Panc1 (cell line): ENCODE results near the gene MORC2. TPM values are rescaled to one million over a fixed set of nuclear protein-coding genes. Genes with fewer than 3 reads are reported as not detected.

ENCODE experiments used
- ATAC-seq: fragments of 200-7000 bp; cut with Tn5 transposase; 2 replicates; pipeline ENCODE4 v1.9.1; 2020; ENCODE audit warnings: mild to moderate bottlenecking, moderate library complexity
- BruUV-seq: library from RNA; stranded (reverse); fragments of 400-500 nt; replicated peaks from 2 replicates; lab custom pipeline; 2021; lab: Mats Ljungman, UMichigan
- CTCF ChIA-PET: fragments of 300-600 bp; sonication (Branson Sonifier 250); formaldehyde crosslinking; loops from one replicate; lab custom pipeline; 2022; ENCODE audit warnings: antibody characterized with exemption; lab: Charles Lee
- POLR2A ChIA-PET: fragments of 300-600 bp; sonication (Branson Sonifier 250); formaldehyde crosslinking; loops from one replicate; lab custom pipeline; 2022; ENCODE audit warnings: antibody characterized with exemption; lab: Charles Lee
- DNase-seq: peaks from one replicate; pipeline ENCODE4 v3.0.0-alpha.2; 2010; ENCODE audit warnings: low read depth, low spot score
- H3K27ac ChIP-seq: 2 replicates; pipeline ENCODE4 v1.5.1; 2011; ENCODE audit warnings: mild to moderate bottlenecking, low read length, inconsistent platforms
- H3K27me3 ChIP-seq: fragments of 200-500 bp; sonication (Bioruptor generic); 2 replicates; pipeline ENCODE4 v1.6.0; 2014; ENCODE audit warnings: low read length, inconsistent platforms; ENCODE audit not compliant: control insufficient read depth, insufficient read depth
- H3K36me3 ChIP-seq: fragments of 200-500 bp; sonication (Bioruptor generic); 2 replicates; pipeline ENCODE4 v1.5.1; 2014; ENCODE audit warnings: inconsistent platforms, mild to moderate bottlenecking, low read length, moderate library complexity; ENCODE audit not compliant: control insufficient read depth, insufficient read depth
- H3K4me1 ChIP-seq: 2 replicates; pipeline ENCODE4 v1.5.1; 2011; ENCODE audit warnings: inconsistent platforms, mild to moderate bottlenecking, low read length, moderate library complexity; ENCODE audit not compliant: control insufficient read depth, insufficient read depth
- H3K4me3 ChIP-seq, 2 experiments: 2 replicates each; pipeline ENCODE4 v1.5.1; 2011 to 2012; ENCODE audit warnings: low read depth in 2 of 2, low read length in 2 of 2, mild to moderate bottlenecking in 2 of 2, inconsistent platforms in 1 of 2, moderate library complexity in 1 of 2
- H3K9me3 ChIP-seq: fragments of 200-500 bp; sonication (Bioruptor generic); 2 replicates; pipeline ENCODE4 v1.5.1; 2014; ENCODE audit warnings: low read depth, mild to moderate bottlenecking, inconsistent platforms, low read length, moderate library complexity; ENCODE audit not compliant: control insufficient read depth, insufficient read depth
- POLR2AphosphoS5 ChIP-seq: IDR thresholded peaks from 2 replicates; pipeline ENCODE4 v1.6.1; 2012; ENCODE audit warnings: mild to moderate bottlenecking, low read depth, low read length, moderate library complexity
- SIN3A ChIP-seq: IDR thresholded peaks from 2 replicates; pipeline ENCODE4 v1.6.1; 2012; ENCODE audit warnings: low read depth, mild to moderate bottlenecking, low read length, moderate library complexity, borderline replicate concordance; ENCODE audit not compliant: insufficient read depth
- TCF7L2 ChIP-seq: IDR thresholded peaks from 2 replicates; pipeline ENCODE4 v1.6.1; 2011; ENCODE audit warnings: mild to moderate bottlenecking, low read depth, low read length, inconsistent platforms
- in situ Hi-C: cut with HindIII; loops from 2 replicates; pipeline ENCODE4 v1.10.0; 2016; ENCODE audit warnings: low sequenced_read_pairs, low pct_unique_long_range_greater_than_20kb
- intact Hi-C: fragments of 100-400 bp; cut with micrococcal nuclease; formaldehyde crosslinking; loops from one replicate; pipeline ENCODE4 v1.10.0; 2022; ENCODE audit not compliant: unreplicated experiment
- total RNA-seq: library from RNA; stranded (reverse); gene quantifications from one replicate; pipeline ENCODE4 v1.2.1, GENCODE V29; 2021; ENCODE audit not compliant: unreplicated experiment
- TF ChIP-seq, protein P1 (sequence below): fragments of 450-650 bp; IDR thresholded peaks from 2 replicates; pipeline ENCODE4 v1.5.1; 2017; ENCODE audit warnings: mild to moderate bottlenecking
- TF ChIP-seq, protein P2 (sequence below), 2 experiments: IDR thresholded peaks; 2 replicates each; pipeline ENCODE4 v1.6.1; 2011 to 2012; ENCODE audit warnings: low read depth in 2 of 2, control low read depth in 1 of 2, low read length in 1 of 2, mild to moderate bottlenecking in 1 of 2, moderate library complexity in 1 of 2; ENCODE audit not compliant: insufficient read depth in 1 of 2

Gene MORC2
- total RNA-seq, 1 experiment from 2014 or later, result 31.5 TPM

DNA sequence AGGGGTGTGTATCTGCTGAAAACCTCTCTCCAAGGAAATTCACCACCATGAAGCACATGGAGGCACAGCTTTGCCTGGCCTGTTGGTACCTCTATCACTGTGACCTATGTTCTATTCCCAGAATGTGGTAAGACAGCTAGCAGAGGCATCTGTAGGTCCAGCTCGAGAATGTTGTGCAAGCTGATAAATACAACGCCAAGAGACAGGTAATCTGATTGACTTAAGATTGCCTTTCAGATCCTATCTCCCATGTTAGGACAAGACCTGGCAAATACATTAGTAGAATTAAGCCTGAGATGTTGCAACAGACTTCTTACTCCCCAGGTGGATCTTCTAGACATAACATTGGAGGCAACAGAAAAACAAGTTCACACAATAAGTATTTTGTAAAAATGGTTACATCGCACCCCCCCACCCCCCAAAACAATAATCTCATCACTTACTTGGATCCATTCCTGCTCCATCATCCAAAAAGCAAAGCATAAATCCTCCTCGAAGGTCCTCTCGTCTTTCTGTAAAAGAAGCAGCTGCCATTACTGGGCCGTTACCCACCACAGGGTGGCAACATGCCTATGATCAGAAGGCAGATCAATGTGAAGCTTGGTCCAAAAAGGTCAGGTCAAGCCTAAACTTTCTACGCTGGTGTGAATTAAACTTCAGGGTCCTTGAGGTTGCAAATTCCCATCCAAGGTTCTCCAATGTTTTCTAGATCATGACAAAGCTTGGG is 18.5 kb downstream of the MORC2 start:
- no peak overlapping the region for H3K4me3 ChIP-seq
- CTCF ChIA-PET, result interaction anchor here (0.6 kb wide), 1 partner anchor 12 kb away, joined by 5 read pairs; no protein-coding TSS in a partner anchor
- intact Hi-C loops (loop anchor here (5.0 kb wide), 1 partner anchor 132 kb away; the partner anchor contains the start of gene SMTN), in situ Hi-C loops (no loop called here)
- H3K27ac ChIP-seq, result no peak overlapping the region
- ATAC-seq (no peak), DNase-seq (no peak)
- BruUV-seq, result no TSS peak
- no peaks in the 10 kb centered on the region for H3K9me3 ChIP-seq
- no peaks in the 10 kb centered on the region for H3K4me1 ChIP-seq
- peaks cover 16% of the 10 kb centered on the region for H3K36me3 ChIP-seq
- H3K27me3 ChIP-seq, result no peaks in the 10 kb centered on the region
- TF ChIP-seq POLR2AphosphoS5 (no peak), SIN3A (no peak), TCF7L2 (no peak)
- TF ChIP-seq, protein P1, sequence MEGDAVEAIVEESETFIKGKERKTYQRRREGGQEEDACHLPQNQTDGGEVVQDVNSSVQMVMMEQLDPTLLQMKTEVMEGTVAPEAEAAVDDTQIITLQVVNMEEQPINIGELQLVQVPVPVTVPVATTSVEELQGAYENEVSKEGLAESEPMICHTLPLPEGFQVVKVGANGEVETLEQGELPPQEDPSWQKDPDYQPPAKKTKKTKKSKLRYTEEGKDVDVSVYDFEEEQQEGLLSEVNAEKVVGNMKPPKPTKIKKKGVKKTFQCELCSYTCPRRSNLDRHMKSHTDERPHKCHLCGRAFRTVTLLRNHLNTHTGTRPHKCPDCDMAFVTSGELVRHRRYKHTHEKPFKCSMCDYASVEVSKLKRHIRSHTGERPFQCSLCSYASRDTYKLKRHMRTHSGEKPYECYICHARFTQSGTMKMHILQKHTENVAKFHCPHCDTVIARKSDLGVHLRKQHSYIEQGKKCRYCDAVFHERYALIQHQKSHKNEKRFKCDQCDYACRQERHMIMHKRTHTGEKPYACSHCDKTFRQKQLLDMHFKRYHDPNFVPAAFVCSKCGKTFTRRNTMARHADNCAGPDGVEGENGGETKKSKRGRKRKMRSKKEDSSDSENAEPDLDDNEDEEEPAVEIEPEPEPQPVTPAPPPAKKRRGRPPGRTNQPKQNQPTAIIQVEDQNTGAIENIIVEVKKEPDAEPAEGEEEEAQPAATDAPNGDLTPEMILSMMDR, result 0 out of 2 replicates have a peak, but pooled peaks have one; percentile 13
- TF ChIP-seq, protein P2, sequence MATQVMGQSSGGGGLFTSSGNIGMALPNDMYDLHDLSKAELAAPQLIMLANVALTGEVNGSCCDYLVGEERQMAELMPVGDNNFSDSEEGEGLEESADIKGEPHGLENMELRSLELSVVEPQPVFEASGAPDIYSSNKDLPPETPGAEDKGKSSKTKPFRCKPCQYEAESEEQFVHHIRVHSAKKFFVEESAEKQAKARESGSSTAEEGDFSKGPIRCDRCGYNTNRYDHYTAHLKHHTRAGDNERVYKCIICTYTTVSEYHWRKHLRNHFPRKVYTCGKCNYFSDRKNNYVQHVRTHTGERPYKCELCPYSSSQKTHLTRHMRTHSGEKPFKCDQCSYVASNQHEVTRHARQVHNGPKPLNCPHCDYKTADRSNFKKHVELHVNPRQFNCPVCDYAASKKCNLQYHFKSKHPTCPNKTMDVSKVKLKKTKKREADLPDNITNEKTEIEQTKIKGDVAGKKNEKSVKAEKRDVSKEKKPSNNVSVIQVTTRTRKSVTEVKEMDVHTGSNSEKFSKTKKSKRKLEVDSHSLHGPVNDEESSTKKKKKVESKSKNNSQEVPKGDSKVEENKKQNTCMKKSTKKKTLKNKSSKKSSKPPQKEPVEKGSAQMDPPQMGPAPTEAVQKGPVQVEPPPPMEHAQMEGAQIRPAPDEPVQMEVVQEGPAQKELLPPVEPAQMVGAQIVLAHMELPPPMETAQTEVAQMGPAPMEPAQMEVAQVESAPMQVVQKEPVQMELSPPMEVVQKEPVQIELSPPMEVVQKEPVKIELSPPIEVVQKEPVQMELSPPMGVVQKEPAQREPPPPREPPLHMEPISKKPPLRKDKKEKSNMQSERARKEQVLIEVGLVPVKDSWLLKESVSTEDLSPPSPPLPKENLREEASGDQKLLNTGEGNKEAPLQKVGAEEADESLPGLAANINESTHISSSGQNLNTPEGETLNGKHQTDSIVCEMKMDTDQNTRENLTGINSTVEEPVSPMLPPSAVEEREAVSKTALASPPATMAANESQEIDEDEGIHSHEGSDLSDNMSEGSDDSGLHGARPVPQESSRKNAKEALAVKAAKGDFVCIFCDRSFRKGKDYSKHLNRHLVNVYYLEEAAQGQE (IDR thresholded peaks at IDR 0.05; ENCODE audit: insufficient read depth in 1 of 2, low read depth in 2 of 2, low read length in 1 of 2), result no peak
- POLR2A ChIA-PET, result interaction anchor here (0.7 kb wide), 1 partner anchor 130 kb away, joined by 3 read pairs; no protein-coding TSS in a partner anchor

DNA sequence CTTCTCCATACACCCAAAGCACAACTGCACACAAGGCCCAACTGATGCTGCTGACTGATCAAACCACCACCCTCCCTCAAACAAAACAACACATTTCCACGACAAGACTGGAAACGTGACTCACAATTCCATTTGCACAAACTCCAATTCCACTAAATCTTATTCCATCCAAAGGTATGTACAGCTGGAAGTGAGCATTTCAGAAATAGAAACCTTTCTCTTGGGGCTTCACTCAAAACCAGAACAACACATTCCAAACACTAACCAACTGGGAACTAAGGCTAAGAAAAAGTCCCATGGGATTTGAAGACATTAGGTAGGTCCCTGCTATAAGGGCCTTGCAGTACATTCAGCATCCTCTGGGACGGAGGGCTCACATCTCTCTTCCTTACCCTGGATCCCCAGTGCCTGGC is 19.6 kb downstream of the MORC2 start:
- DNase-seq (no peak), ATAC-seq (no peak)
- intact Hi-C loops (loop anchor here (5.0 kb wide), 1 partner anchor 133 kb away; the partner anchor contains the start of gene SMTN), in situ Hi-C loops (no loop called here)
- ChIA-PET POLR2A (no interaction called here), CTCF (no interaction called here)
- Histone ChIP-seq H3K27me3 (no peaks in the 10 kb centered on the region), H3K9me3 (no peaks in the 10 kb centered on the region), H3K36me3 (peaks cover 13% of the 10 kb centered on the region), H3K4me1 (no peaks in the 10 kb centered on the region), H3K27ac (no peak overlapping the region), H3K4me3 (no peak overlapping the region)
- BruUV-seq, result no TSS peak
- TF ChIP-seq, protein P2 (IDR thresholded peaks at IDR 0.05; ENCODE audit: insufficient read depth in 1 of 2, low read depth in 2 of 2, low read length in 1 of 2), result no peak
- no peak for TF ChIP-seq SIN3A
- TF ChIP-seq TCF7L2, result no peak
- TF ChIP-seq, protein P1, result no peak
- no peak for TF ChIP-seq POLR2AphosphoS5
